B cell (primary cell): ENCODE data around the gene DDX23.

Experiments used
- CTCF ChIP-seq: fragments of 200-600 bp; IDR thresholded peaks from one replicate; pipeline ENCODE4 v1.8.0; 2022; ENCODE audit warnings: antibody characterized with exemption, mild to moderate bottlenecking
- EZH2 ChIP-seq: IDR thresholded peaks from 2 replicates; pipeline ENCODE4 v1.6.1; 2012; ENCODE audit warnings: borderline replicate concordance, low read depth, mild to moderate bottlenecking, moderate library complexity, low read length; ENCODE audit not compliant: insufficient read depth, poor library complexity, severe bottlenecking

DNA sequence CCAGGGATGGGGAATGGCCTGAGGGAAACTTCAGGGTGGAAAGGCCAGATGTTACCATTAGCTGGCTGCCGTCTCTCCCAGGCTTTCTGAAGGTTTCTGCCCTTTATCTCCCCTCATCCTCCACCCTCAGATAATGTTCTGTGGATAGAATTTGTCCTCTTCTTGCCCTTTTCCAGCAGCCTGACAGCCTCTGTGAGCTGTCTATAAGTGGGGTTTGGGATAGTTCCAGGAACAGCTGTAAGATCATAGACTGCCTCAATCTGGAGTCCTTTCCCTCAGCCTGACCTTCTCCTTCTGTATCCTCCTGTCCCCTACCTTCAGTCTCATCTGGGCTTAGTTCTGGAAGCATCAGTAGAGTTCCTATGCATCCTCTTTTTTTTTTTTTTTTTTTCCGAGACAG lies 16.5 kb upstream of the DDX23 start:
- TF ChIP-seq CTCF (no peak), EZH2 (no peak)
